Ascending aorta (tissue), 2 donors: ENCODE measurements around the gene NRAP. TPM values are rescaled to one million over a fixed set of nuclear protein-coding genes. Genes with fewer than 3 reads are reported as not detected.

Experiments used
- DNase-seq, 2 donors: peaks; one replicate each; pipeline ENCODE4 v3.0.0-alpha.2; 2019; ENCODE audit warnings: low spot score in 2 of 2
- H3K27ac ChIP-seq, 2 donors: fragments of 200-600 bp; sonication (generic); one replicate each; pipeline ENCODE4 v1.5.1; 2016 to 2017; ENCODE audit warnings: mild to moderate bottlenecking in 1 of 2
- H3K27me3 ChIP-seq: fragments of 200-600 bp; sonication (generic); one replicate; pipeline ENCODE4 v1.5.1; 2017
- H3K36me3 ChIP-seq, 2 donors: fragments of 200-600 bp; sonication (generic); one replicate each; pipeline ENCODE4 v1.5.1; 2016
- H3K4me1 ChIP-seq, 2 donors: fragments of 200-600 bp; sonication (generic); one replicate each; pipeline ENCODE4 v1.5.1; 2016 to 2017; ENCODE audit warnings: mild to moderate bottlenecking in 1 of 2
- H3K4me3 ChIP-seq, 2 donors: fragments of 200-600 bp; sonication (generic); one replicate each; pipeline ENCODE4 v1.5.1; 2016 to 2017; ENCODE audit warnings: mild to moderate bottlenecking in 1 of 2
- H3K9me3 ChIP-seq, 2 donors: fragments of 200-600 bp; sonication (generic); one replicate each; pipeline ENCODE4 v1.5.1; 2016
- intact Hi-C: fragments of 100-400 bp; cut with DNase I; formaldehyde crosslinking; loops from one replicate; pipeline ENCODE4 v1.15.1; 2023
- total RNA-seq: library from RNA; depleted of rRNA; stranded (reverse); fragments of >200 nt; gene quantifications from one replicate; pipeline ENCODE4 v1.1.0, GENCODE V29; 2016
- TF ChIP-seq, protein P1 (sequence below), 3 experiments: fragments of 200-600 bp in 2 of 3; fragments of 450-650 bp in 1 of 3; sonication (generic) in 2 of 3; IDR thresholded peaks; one replicate each; pipeline ENCODE4 v1.5.1; 2016 to 2019; ENCODE audit warnings: antibody characterized with exemption in 3 of 3, mild to moderate bottlenecking in 1 of 3, moderate library complexity in 1 of 3

Gene NRAP
- total RNA-seq, 1 donor from 2014 or later = not detected

DNA sequence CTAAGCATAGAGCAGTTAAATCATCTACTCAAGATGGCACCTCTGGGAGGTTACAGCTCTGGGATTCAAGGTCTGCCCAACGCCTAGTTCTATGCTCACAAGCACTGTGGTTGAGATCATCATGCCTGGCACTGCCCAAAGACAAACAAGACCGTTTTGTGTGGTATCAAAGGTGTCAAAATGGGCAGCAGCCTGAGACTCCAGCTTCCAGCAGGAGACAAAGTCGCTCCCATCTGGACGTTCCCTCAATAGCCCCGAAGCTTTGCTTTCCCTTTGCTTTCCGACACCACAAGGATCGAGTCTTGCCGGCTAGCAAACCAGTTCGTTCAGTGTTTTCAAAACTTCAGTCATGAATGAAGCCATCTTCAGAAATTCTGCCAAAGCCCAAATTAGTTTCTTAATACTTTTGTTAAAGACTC lies 105.9 kb downstream of the NRAP start:
- intact Hi-C loops = no loop called here
- H3K36me3 ChIP-seq = no peaks in the 10 kb centered on the region
- TF ChIP-seq, protein P1, sequence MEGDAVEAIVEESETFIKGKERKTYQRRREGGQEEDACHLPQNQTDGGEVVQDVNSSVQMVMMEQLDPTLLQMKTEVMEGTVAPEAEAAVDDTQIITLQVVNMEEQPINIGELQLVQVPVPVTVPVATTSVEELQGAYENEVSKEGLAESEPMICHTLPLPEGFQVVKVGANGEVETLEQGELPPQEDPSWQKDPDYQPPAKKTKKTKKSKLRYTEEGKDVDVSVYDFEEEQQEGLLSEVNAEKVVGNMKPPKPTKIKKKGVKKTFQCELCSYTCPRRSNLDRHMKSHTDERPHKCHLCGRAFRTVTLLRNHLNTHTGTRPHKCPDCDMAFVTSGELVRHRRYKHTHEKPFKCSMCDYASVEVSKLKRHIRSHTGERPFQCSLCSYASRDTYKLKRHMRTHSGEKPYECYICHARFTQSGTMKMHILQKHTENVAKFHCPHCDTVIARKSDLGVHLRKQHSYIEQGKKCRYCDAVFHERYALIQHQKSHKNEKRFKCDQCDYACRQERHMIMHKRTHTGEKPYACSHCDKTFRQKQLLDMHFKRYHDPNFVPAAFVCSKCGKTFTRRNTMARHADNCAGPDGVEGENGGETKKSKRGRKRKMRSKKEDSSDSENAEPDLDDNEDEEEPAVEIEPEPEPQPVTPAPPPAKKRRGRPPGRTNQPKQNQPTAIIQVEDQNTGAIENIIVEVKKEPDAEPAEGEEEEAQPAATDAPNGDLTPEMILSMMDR (IDR thresholded peaks at IDR 0.05) = no peak
- no peaks in the 10 kb centered on the region for H3K9me3 ChIP-seq
- H3K4me3 ChIP-seq = peak overlapping the region; percentile 2 to 33
- H3K27me3 ChIP-seq = no peaks in the 10 kb centered on the region
- peak overlapping the region in 1 of 2 donors; percentile 5 for H3K27ac ChIP-seq
- no peaks in the 10 kb centered on the region for H3K4me1 ChIP-seq
- DNase-seq = no peak

DNA sequence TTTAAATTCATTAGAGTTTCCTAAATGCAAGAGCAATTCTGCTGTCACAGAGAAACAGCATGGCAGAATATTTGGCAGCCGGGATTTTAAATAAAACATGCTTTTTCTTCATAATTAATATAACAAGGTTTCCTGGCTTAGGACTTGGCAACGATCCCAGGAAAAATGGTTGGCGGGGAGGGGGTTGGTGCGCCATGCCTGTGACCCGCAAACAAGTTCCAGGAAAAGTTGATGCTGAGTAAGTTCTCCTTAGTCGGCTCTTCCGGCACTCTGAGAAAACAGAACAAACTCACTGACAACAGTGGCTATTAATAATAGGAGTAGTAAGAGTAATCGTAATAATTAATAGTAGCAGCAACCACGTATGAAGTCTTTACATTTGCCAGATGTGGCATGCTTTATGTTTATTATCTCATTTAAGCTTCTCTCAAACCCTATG lies 106.4 kb downstream of the NRAP start:
- TF ChIP-seq, protein P1 (IDR thresholded peaks at IDR 0.05) = no peak
- H3K4me3 ChIP-seq = peak overlapping the region; percentile 2 to 33
- no peaks in the 10 kb centered on the region for H3K36me3 ChIP-seq
- H3K27ac ChIP-seq = no peak overlapping the region
- no peaks in the 10 kb centered on the region for H3K4me1 ChIP-seq
- no peaks in the 10 kb centered on the region for H3K9me3 ChIP-seq
- DNase-seq = no peak
- intact Hi-C loops = no loop called here
- H3K27me3 ChIP-seq = no peaks in the 10 kb centered on the region

DNA sequence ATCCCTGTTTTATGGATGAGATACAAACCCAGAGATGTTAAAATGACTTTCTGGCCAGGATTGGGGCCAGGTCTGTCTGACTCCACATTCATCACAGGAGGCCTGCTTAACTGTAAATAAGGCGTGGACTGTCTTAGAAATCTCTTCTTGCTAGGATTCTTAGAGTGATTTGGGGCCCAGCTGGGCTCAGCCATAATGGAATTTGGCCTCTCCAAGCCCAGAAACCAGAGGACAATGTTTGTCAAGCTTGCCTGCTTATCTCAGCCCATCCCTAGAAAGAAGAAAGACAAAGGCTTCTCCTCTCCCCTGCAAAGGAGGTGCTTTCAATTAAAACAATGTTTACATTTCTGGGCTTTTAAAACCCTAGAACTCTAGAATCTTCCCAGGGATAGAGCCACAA lies 108.1 kb downstream of the NRAP start:
- Histone ChIP-seq H3K27me3 (no peaks in the 10 kb centered on the region), H3K27ac (no peak overlapping the region), H3K36me3 (no peaks in the 10 kb centered on the region), H3K4me3 (no peak overlapping the region), H3K9me3 (no peaks in the 10 kb centered on the region), H3K4me1 (no peaks in the 10 kb centered on the region)
- intact Hi-C loops = no loop called here
- TF ChIP-seq, protein P1 (IDR thresholded peaks at IDR 0.05) = no peak
- DNase-seq = no peak

DNA sequence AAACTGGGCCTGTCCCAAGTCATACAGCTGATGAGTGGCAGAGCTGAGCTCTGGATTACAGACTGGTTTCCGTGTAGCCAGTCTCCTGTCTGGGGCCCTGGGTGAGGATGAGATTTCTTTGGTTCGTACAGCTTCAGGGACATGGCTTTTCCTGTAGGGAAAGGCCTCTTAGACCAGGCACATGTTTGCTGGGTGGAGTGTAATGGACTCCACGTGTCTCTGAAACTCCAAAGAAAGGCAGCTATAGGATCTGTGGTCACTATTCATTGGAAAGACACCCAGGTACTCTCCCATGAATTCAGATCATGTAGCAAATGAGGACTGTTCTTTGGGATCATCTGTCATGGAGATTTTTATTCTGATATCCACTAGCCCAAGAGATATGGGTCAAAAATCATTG lies 108.6 kb downstream of the NRAP start:
- Histone ChIP-seq H3K4me3 (no peak overlapping the region), H3K9me3 (no peaks in the 10 kb centered on the region), H3K27me3 (no peaks in the 10 kb centered on the region), H3K4me1 (no peaks in the 10 kb centered on the region), H3K36me3 (no peaks in the 10 kb centered on the region), H3K27ac (no peak overlapping the region)
- no peak for DNase-seq
- intact Hi-C loops = no loop called here
- TF ChIP-seq, protein P1 (IDR thresholded peaks at IDR 0.05) = no peak

DNA sequence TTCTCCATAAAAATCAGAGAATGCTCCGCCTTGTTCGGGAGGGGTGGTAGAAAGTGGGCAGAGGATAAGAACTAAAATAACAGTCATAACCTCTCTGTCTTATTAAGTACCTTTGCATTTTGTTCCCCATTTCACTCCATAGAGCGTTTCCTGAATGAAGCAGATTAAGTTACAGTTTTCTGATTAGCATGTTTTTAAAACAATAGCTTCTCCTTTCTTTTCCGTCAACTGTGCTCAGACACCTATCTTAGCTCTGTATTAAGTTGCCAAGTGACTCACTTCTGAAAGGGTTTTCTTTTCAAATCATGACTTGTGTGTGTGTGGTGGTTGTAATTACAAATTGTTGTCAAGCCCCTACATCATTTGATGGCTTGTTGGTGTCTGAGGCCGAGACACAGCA lies 109.6 kb downstream of the NRAP start:
- H3K4me1 ChIP-seq = no peaks in the 10 kb centered on the region
- H3K27ac ChIP-seq = no peak overlapping the region
- DNase-seq = no peak
- no peaks in the 10 kb centered on the region for H3K9me3 ChIP-seq
- TF ChIP-seq, protein P1 (IDR thresholded peaks at IDR 0.05) = no peak
- intact Hi-C loops = no loop called here
- H3K36me3 ChIP-seq = no peaks in the 10 kb centered on the region
- no peaks in the 10 kb centered on the region for H3K27me3 ChIP-seq
- H3K4me3 ChIP-seq = no peak overlapping the region

DNA sequence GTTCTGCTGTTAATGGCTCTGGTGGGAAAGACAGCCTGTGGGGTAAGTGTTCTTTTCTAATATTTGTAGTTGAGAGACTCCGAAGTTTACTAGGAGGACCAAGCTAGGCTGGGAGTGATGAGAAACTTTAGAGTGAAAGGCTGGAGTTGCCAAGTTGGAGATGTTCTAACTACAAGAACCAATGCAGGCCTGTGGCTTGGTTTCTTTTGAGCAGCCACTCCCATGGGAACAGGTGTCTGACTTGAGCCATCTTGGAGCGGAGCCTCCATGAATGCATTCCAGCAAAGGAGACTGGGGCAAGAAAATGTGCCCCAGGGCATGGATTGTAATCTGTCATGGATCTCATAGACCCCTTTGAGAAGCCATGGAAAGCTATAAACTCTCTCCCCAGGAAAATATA lies 110.7 kb downstream of the NRAP start:
- Histone ChIP-seq H3K4me1 (no peaks in the 10 kb centered on the region), H3K9me3 (no peaks in the 10 kb centered on the region), H3K36me3 (no peaks in the 10 kb centered on the region), H3K27ac (no peak overlapping the region), H3K4me3 (no peak overlapping the region), H3K27me3 (no peaks in the 10 kb centered on the region)
- no peak for DNase-seq
- TF ChIP-seq, protein P1 (IDR thresholded peaks at IDR 0.05) = no peak
- intact Hi-C loops = no loop called here
